Large intestine (tissue), 12 donors: ENCODE measurements around the gene TCAF2. TPM values are rescaled to one million over a fixed set of nuclear protein-coding genes. Genes with fewer than 3 reads are reported as not detected.
"Not testable (repeated sequence)": the region's sequence is repeated elsewhere in the genome, so short reads cannot be mapped to it uniquely, and the experiment has no call there.

Source experiments
- DNase-seq, 2 donors: peaks; one replicate each; pipeline versions ENCODE4 v3.0.0 to v3.0.0-alpha.2; 2013
- H3K27ac ChIP-seq: one replicate; pipeline ENCODE4 v1.5.1; 2013; ENCODE audit warnings: low read length
- H3K27me3 ChIP-seq: 2 replicates; pipeline ENCODE4 v1.6.1; 2013; ENCODE audit warnings: low read length; ENCODE audit not compliant: control insufficient read depth, insufficient read depth
- H3K36me3 ChIP-seq: 2 replicates; pipeline ENCODE4 v1.6.1; 2013; ENCODE audit warnings: low read length; ENCODE audit not compliant: control insufficient read depth, insufficient read depth
- H3K4me1 ChIP-seq: one replicate; pipeline ENCODE4 v1.6.1; 2013; ENCODE audit warnings: low read length; ENCODE audit not compliant: control insufficient read depth, insufficient read depth
- H3K4me3 ChIP-seq: one replicate; pipeline ENCODE4 v1.5.1; 2013; ENCODE audit warnings: low read length
- H3K9me3 ChIP-seq: one replicate; pipeline ENCODE4 v1.6.1; 2013; ENCODE audit warnings: mild to moderate bottlenecking, low read depth, low read length, moderate library complexity; ENCODE audit not compliant: control insufficient read depth
- WGBS: methylation state at CpG from one replicate; pipeline ENCODE4 v1.1.5; 2013; ENCODE audit warnings: low lambda C conversion rate; ENCODE audit not compliant: insufficient coverage; 5-methylcytosine and 5-hydroxymethylcytosine counted together
- long read RNA-seq, 11 donors: transcript quantifications; one replicate each; lab custom pipeline, GENCODE V29; 2026
- polyA plus RNA-seq: library from polyadenylated mRNA; unstranded; fragments of 120-200 nt; gene quantifications from one replicate; pipeline ENCODE4 v1.2.1, GENCODE V29; 2013

TCAF2 gene
- polyA plus RNA-seq = 0.99 TPM
- long read RNA-seq, donor 1 = 0 reads
- long read RNA-seq, donor 2 = 0 reads
- long read RNA-seq, donor 3 = 0 reads
- long read RNA-seq, donor 4 = 0 reads
- long read RNA-seq, donor 5 = 0 reads
- long read RNA-seq, donor 6 = 0 reads
- long read RNA-seq, donor 7 = 0 reads
- long read RNA-seq, donor 8 = 0 reads
- long read RNA-seq, donor 9 = 0 reads
- long read RNA-seq, donor 10 = 0 reads
- long read RNA-seq, donor 11 = 0 reads

GRCh38 chr7:143620646-143621045 lies at the start of gene TCAF2:
TCAF2 (plus strand) TSS chr7:143620974.
- H3K4me3 ChIP-seq, H3K27me3 ChIP-seq, H3K36me3 ChIP-seq, H3K4me1 ChIP-seq, H3K27ac ChIP-seq, DNase-seq, H3K9me3 ChIP-seq: not testable (repeated sequence)
- WGBS = no CpG with 5 or more reads among the region's 38 CpGs

GRCh38 chr7:143571501-143571900 lies 49.3 kb upstream of the TCAF2 start, which contains the start of gene CTAGE15:
CTAGE15 (plus strand) TSS chr7:143571801; CDS start chr7:143571818, 17 bp downstream.
- H3K27me3 ChIP-seq, DNase-seq, H3K9me3 ChIP-seq, H3K4me3 ChIP-seq, H3K4me1 ChIP-seq, H3K27ac ChIP-seq, H3K36me3 ChIP-seq: not testable (repeated sequence)
- no CpG with 5 or more reads among the region's 20 CpGs for WGBS

GRCh38 chr7:143588183-143588582 lies 32.6 kb upstream of the TCAF2 start:
- H3K36me3 ChIP-seq, H3K27me3 ChIP-seq: not testable (repeated sequence)

GRCh38 chr7:143589897-143590296 lies 30.9 kb upstream of the TCAF2 start:
- DNase-seq, H3K27me3 ChIP-seq, H3K36me3 ChIP-seq, H3K4me1 ChIP-seq, H3K9me3 ChIP-seq, H3K4me3 ChIP-seq, H3K27ac ChIP-seq: not testable (repeated sequence)

More at GRCh38 chr7:143588183-143588582, 32.6 kb upstream of the TCAF2 start:
- not testable (repeated sequence) for H3K27ac ChIP-seq, H3K4me1 ChIP-seq, DNase-seq, H3K9me3 ChIP-seq, H3K4me3 ChIP-seq
- WGBS = no CpG with 5 or more reads among the region's 3 CpGs

GRCh38 chr7:143598086-143598485 lies 22.7 kb upstream of the TCAF2 start:
- not testable (repeated sequence) for H3K4me1 ChIP-seq, H3K27ac ChIP-seq, H3K9me3 ChIP-seq, H3K4me3 ChIP-seq, H3K36me3 ChIP-seq, H3K27me3 ChIP-seq, DNase-seq
- no CpG with 5 or more reads among the region's 11 CpGs for WGBS

GRCh38 chr7:143603549-143603948 lies 17.2 kb upstream of the TCAF2 start:
- WGBS = no CpG with 5 or more reads among the region's 2 CpGs
- not testable (repeated sequence) for H3K27me3 ChIP-seq

GRCh38 chr7:143606088-143606487 lies 14.7 kb upstream of the TCAF2 start:
- not testable (repeated sequence) for H3K4me1 ChIP-seq, H3K9me3 ChIP-seq, H3K4me3 ChIP-seq, H3K27ac ChIP-seq, DNase-seq, H3K27me3 ChIP-seq, H3K36me3 ChIP-seq
- no CpG with 5 or more reads among the region's 1 CpG for WGBS

More at GRCh38 chr7:143603549-143603948, 17.2 kb upstream of the TCAF2 start:
- not testable (repeated sequence) for H3K4me3 ChIP-seq, H3K4me1 ChIP-seq, H3K27ac ChIP-seq, H3K36me3 ChIP-seq, H3K9me3 ChIP-seq, DNase-seq

GRCh38 chr7:143615545-143615944 lies 5.2 kb upstream of the TCAF2 start:
- H3K27me3 ChIP-seq, H3K4me1 ChIP-seq, H3K36me3 ChIP-seq, DNase-seq, H3K27ac ChIP-seq, H3K9me3 ChIP-seq, H3K4me3 ChIP-seq: not testable (repeated sequence)
- WGBS = no CpG with 5 or more reads among the region's 6 CpGs

GRCh38 chr7:143617204-143617603 lies 3.6 kb upstream of the TCAF2 start:
- H3K36me3 ChIP-seq, H3K27ac ChIP-seq, H3K27me3 ChIP-seq, H3K4me3 ChIP-seq, H3K9me3 ChIP-seq, H3K4me1 ChIP-seq, DNase-seq: not testable (repeated sequence)
- WGBS = no CpG with 5 or more reads among the region's 1 CpG

GRCh38 chr7:143620058-143620457 lies 716 bp upstream of the TCAF2 start:
- DNase-seq, H3K9me3 ChIP-seq, H3K27me3 ChIP-seq, H3K4me1 ChIP-seq, H3K36me3 ChIP-seq, H3K27ac ChIP-seq, H3K4me3 ChIP-seq: not testable (repeated sequence)
- no CpG with 5 or more reads among the region's 23 CpGs for WGBS

- not testable (repeated sequence) for DNase-seq, H3K9me3 ChIP-seq, H3K4me1 ChIP-seq, H3K4me3 ChIP-seq, H3K27ac ChIP-seq, H3K36me3 ChIP-seq, H3K27me3 ChIP-seq
- WGBS = no CpG with 5 or more reads among the region's 16 CpGs
Observed at GRCh38 chr7:143621175-143621574, 401 bp downstream of the TCAF2 start.
